ENCODE data around the gene SYNJ2.
"Not testable (repeated sequence)": the region's sequence is repeated elsewhere in the genome, so short reads cannot be mapped to it uniquely, and the experiment has no call there.

SYNJ2 gene

GRCh38 chr6:157955675-157956074 is 26.0 kb upstream of the SYNJ2 start:
- DNase-seq, result no peak

DNA sequence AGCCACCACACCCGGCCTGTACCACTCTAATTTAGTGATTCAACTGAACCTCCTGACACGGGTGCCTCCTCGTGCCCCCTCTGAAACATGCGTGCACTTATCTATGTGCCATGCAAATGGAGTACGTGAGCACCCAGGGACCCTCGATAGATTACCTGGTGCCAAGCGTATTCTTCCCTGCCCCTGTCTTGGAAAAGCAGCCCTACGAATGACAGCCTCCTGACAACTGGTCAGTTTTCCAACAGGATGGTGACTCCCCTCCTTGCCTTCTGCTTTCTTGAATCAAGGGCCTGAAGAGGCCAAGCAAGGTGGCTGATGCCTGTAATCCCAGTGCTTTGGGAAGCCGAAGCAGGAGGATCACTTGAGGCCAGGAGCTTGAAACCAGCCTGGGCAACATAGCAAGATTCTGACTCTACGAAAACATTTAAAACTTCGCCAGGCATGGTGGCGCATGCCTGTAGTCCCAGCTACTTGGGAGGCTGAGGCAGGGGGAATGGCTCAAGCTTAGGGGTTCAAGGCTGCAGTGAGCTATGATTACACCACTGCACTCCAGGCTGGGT is 25.4 kb upstream of the SYNJ2 start:
- no peak for DNase-seq

DNA sequence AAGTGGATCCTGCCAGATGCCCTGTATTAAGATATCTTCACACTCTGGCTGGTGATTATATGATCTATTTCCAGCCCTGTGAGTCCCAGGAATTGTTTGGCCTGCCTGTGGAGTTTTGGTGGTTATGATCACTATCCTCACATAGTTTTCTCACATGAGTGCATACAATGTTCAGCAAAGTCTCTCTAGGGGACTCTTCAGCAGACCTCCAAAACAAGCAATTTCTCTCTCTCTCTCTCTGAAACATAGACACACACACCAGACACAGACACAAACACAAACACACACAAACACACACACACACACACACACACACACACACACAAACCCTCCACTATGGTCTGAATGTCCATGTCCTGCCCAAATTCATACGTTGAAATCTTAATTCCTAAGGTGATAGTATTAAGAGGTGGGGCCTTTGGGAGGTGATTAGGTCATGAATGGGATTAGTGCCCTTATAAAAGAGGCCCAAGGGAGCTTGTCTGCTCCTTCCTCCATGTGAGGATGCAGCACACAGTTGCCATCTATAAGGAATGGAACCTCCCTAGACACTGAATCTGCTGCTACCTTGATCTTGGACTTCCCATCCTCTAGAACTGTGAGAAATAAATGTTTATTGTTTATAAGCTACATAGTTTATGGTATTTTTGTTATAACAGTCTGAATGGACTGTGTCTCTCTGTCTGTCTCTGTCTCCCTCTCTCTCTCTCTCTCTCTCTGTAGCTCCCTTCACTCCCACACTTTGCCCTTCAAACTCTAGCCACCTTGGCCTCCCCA is 22.0 kb upstream of the SYNJ2 start:
- DNase-seq, result no peak

DNA sequence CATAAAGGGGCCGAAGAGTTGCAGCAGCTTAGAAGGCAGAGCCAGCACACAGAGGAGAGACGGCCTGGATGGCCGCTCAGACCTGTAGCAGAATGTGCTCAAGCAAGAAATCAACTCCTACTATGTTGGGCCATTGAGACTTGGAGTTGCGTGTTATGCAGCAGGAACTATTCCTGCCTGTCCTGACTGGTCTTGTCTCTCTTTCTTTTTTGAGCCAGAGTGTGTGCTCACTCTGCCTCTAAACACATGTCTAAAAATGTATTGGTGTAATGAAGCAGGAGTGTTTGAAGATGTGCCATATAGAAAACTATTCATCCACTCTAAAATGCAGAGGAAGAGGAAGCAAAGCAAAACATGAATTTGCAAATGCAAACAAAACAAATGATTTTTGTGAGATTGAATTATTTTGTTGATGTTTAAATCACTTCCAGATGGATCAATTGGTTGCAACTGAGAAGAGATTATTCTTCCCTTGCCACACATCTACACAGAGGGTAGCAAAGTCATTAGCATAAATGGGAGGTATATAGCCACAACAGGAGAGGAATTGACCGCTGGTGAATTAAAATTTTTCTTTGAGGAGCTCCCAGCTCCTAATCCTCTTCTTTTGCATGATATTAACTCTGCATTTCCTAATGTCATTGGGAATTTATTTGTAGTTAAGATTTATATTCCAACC is 20.4 kb upstream of the SYNJ2 start:
- DNase-seq, result no peak

DNA sequence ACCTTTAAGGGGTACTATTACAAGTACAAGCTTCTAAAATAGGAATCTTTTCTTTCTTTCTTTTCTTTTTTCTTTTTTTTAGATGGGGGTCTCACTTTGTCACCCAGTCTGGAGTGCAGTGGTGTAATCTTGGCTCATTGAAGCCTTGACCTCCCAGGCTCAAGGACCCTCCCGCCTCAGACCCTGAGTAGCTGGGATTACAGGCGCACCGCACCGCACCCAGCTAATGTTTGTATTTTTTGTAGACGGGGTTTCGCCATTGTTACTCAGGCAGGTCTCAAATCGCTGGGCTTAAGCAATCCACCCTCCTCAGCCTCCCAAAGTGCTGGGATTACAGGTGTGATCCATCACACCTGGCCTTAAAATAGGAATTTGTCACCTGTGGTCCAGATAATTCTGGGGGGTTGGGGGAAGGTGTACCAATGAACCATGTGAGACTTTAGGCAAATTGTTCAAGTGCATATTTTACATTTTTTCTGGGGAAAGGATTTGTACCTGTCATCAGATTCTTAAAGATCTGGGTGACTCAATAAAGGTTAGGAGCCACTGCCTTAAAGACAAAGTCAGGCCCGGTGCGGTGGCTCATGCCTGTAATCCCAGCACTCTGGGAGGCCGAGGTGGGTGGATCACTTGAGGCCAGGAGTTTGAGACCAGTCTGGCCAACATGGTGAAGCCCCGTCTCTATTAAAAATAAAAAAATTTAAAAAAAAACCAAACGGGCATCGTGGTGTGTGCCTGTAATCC is 19.7 kb upstream of the SYNJ2 start:
- no peak for DNase-seq

- no peak for DNase-seq
Observed at GRCh38 chr6:157962601-157963302, 18.9 kb upstream of the SYNJ2 start.

DNA sequence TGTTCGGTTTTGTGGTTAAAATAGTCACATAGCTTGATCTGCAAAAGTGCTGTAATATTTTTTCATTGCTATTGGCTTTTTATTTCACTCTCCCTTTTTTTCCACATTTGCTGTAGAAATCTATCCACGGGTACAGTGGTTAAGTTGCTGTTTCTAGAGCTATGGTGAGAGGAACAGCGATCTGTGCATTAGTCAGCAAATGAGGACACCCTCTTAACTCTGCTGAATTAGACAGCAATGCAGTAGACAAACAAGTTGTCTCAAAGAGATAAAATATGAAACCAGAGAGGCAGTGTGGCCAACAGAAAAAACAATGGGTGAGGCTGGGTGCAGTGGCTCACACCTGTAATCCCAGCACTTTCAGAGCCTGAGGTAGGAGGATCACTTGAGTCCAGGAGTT is 17.6 kb upstream of the SYNJ2 start:
- no peak for DNase-seq

- DNase-seq, result no peak
Observed at GRCh38 chr6:157965387-157965786, 16.3 kb upstream of the SYNJ2 start.

DNA sequence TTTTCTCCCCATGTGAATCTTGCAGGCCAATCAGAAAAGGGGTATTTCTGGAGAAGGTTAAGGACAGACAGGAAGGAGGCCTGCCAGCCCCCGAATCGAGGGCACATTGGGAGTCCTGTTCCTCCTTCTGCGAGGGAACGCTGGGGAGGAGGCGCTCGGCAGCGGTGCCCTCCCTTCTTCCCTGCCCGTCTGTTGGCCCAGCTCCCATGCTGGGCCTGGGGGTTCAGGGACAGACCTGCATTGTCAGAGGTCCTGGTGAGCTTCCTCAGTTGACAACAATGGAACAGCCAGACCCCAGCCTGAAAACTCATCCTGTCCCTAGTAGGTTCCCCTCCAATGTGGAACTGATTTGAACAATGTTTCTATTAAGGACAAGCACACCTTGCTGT is 15.1 kb upstream of the SYNJ2 start:
- DNase-seq, result no peak

GRCh38 chr6:157967020-157967419 is 14.6 kb upstream of the SYNJ2 start:
- DNase-seq, result no peak

GRCh38 chr6:157967486-157967885 is 14.2 kb upstream of the SYNJ2 start:
- no peak for DNase-seq

DNA sequence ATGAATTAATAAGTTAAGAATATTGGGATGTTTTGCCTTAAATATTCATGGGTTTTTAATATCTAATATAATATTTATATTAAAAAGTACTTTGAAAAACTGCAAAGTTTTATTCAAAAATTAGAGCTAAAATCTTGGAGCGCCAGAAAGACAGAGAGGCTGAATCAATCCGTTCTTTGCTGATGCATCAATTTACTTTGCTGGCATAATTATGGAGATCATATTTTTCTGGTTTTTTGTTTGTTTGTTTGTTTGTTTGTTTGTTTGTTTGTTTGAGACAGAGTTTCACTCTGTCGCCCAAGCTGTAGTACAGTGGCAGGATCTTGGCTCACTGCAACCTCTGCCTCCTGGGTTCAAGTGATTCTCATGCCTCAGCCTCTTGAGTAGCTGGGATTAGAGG is 9.5 kb upstream of the SYNJ2 start:
- not testable (repeated sequence) for DNase-seq

GRCh38 chr6:157974341-157974894 is 7.2 kb upstream of the SYNJ2 start:
- DNase-seq, result no peak

GRCh38 chr6:157974967-157975366 is 6.7 kb upstream of the SYNJ2 start:
- no peak for DNase-seq

GRCh38 chr6:157975456-157975855 is 6.2 kb upstream of the SYNJ2 start:
- no peak for DNase-seq

- no peak for DNase-seq
Observed at GRCh38 chr6:157976345-157977175, 5.1 kb upstream of the SYNJ2 start.

DNA sequence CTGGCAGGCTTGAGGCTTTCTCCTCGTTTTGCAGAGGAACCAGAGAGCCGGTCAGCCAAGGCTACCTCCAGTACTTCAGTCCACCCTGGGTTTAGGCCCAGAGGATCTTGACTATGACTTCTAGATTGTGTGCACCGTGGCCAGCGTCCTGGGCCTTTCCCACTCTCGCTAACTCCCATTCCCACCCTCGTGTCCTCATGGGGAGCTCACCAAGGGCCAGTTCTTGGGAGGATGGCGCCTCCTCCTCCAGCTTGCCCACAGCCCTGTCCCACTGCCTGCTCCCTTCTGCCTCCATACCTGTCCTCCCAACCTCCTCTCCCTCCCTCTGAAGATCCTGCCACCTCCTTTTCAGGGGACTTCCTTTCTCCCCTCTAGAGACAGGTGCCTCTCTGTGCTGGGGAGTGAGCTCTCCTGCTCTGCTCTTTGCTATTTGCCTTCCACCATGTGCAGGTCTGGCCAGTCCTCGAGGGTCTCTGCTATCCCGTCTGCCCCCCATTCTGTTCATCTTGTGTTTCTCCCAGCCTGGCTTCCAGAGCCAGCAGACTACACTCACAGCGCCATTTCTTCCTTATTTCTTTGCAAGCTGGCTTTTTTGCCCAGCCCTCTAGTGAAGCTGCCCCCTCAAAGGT is 4.4 kb upstream of the SYNJ2 start:
- DNase-seq, result no peak

DNA sequence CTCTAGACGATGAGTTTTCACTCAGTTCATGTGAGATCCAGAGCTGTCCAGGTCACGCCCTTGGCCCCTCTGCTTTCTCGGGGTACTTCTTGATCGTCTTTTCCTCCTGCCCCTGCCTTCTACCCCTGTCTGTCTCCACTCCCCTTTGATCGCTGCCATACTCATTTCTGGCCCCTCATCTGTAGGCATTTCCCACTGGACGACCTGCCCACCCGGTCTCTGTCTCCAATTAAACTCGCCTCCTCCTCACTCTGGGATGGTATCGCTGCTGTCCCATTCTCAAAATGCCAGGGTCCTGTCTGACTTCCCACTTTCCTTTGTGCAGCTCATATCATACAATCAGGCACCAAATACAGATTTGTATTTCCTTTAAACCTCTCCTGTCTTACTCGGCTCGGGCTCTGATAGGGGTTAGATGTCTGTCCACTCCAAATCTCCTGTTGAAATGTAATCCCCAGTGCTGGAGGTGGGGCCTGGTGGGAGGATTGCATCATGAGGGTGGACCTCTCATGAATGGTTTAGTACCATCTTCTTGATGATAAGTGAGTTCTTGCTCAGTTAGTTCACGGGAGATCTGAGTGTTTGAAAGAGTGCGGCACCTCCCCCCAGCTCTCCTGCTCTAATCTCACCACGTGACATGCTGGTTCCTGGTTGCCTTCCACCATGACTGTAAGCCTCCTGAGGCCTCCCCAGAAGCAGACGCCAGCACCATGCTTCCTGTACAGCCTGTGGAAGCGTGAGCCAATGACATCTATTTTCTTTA is 3.5 kb upstream of the SYNJ2 start:
- no peak for DNase-seq

GRCh38 chr6:157980288-157981131 is 1.2 kb upstream of the SYNJ2 start:
- no peak for DNase-seq

DNA sequence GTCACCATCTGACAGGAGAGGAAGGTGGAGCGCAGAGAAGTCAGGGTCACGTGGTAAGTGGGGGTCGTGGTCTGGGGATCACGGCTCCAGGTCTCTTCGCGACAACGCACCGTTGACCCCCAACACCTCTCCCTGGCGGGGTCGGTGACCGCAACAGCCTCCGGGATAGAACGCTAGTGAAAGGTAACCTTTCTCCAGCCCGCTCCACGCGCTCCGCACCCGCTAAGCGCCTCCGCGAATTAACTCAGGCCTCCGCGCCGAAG is 600 bp upstream of the SYNJ2 start:
- no peak for DNase-seq
